ENCODE measurements around the gene RABGAP1L.

- TF ChIP-seq POLR2A (IDR thresholded peaks at IDR 0.05; ENCODE audit: low read depth, low read length) (no peak), POLR2AphosphoS5 (IDR thresholded peaks at IDR 0.05; ENCODE audit: low read depth, low read length) (no peak), PAX5 (IDR thresholded peaks at IDR 0.05; ENCODE audit: insufficient read depth, low read length, severe bottlenecking) (no peak), TAF1 (IDR thresholded peaks at IDR 0.05; ENCODE audit: low read depth, low read length) (no peak), SPI1 (IDR thresholded peaks at IDR 0.05; ENCODE audit: low read depth, low read length) (no peak), POU2F2 (IDR thresholded peaks at IDR 0.05; ENCODE audit: low read depth, low read length) (no peak)
Observed at GRCh38 chr1:174393885-174394284, 234.6 kb downstream of the RABGAP1L start.
